Mammary epithelial cell (primary cell): Measurements from ENCODE around the gene PER3.

Experiments
- EZH2 ChIP-seq: IDR thresholded peaks from 2 replicates; pipeline ENCODE4 v1.6.1; 2012; ENCODE audit warnings: low read length, inconsistent platforms, borderline replicate concordance
- TF ChIP-seq, protein P1 (sequence below), 2 donors: IDR thresholded peaks in 1 of 2; conservative IDR thresholded peaks in 1 of 2; 2 replicates each; pipeline ENCODE4 v1.5.1; 2011 to 2012; ENCODE audit warnings: inconsistent platforms in 2 of 2, low read length in 2 of 2, mild to moderate bottlenecking in 2 of 2, control low read depth in 1 of 2, low read depth in 1 of 2; ENCODE audit not compliant: insufficient read depth in 1 of 2; ENCODE audit errors: extremely low read depth in 1 of 2

DNA sequence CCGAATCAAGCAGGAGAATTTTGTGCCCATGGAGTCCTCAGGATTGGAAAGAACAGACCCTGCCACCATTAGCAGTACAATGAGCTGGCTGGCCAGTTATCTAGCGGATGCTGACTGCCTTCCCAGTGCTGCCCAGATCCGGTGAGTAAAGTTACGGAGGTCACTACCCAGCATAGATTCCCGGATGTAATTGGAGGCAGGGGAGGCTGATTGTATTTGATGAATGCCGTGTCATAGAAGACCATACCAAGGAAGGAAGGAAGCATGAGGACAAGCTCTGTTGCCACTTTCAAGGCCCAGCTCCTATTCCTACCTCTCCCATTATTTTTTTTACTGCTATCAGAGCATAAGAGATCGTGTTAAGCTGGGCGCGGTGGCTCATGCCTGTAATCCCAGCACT lies 39.2 kb upstream of the PER3 start:
- TF ChIP-seq, protein P1, sequence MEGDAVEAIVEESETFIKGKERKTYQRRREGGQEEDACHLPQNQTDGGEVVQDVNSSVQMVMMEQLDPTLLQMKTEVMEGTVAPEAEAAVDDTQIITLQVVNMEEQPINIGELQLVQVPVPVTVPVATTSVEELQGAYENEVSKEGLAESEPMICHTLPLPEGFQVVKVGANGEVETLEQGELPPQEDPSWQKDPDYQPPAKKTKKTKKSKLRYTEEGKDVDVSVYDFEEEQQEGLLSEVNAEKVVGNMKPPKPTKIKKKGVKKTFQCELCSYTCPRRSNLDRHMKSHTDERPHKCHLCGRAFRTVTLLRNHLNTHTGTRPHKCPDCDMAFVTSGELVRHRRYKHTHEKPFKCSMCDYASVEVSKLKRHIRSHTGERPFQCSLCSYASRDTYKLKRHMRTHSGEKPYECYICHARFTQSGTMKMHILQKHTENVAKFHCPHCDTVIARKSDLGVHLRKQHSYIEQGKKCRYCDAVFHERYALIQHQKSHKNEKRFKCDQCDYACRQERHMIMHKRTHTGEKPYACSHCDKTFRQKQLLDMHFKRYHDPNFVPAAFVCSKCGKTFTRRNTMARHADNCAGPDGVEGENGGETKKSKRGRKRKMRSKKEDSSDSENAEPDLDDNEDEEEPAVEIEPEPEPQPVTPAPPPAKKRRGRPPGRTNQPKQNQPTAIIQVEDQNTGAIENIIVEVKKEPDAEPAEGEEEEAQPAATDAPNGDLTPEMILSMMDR (conservative IDR thresholded peaks at IDR 0.05 in 1 of 2, IDR thresholded peaks at IDR 0.05 in 1 of 2; ENCODE audit: extremely low read depth in 1 of 2, insufficient read depth in 1 of 2, low read depth in 1 of 2, low read length in 2 of 2), result no peak
- TF ChIP-seq EZH2, result no peak
